Mesenchymal stem cell (in vitro differentiated cells and primary cell): ENCODE data around the gene SCFD2.

ENCODE experiments used
- DNase-seq: peaks from one replicate; pipeline ENCODE4 v3.0.0-alpha.2; 2013
- H2AFZ ChIP-seq: one replicate; pipeline ENCODE4 v1.6.1; 2013; ENCODE audit warnings: low read depth, mild to moderate bottlenecking, control low read depth, inconsistent platforms, low read length, moderate library complexity
- H2AK5ac ChIP-seq: 2 replicates; pipeline ENCODE4 v1.6.1; 2013; ENCODE audit warnings: low read length, moderate library complexity, mild to moderate bottlenecking, inconsistent platforms; ENCODE audit not compliant: severe bottlenecking
- H2BK120ac ChIP-seq: one replicate; pipeline ENCODE4 v1.6.1; 2013; ENCODE audit warnings: low read depth, mild to moderate bottlenecking, inconsistent platforms, low read length, moderate library complexity
- H2BK12ac ChIP-seq, 2 experiments: one replicate each; pipeline ENCODE4 v1.6.1; 2013; ENCODE audit warnings: inconsistent platforms in 2 of 2, low read length in 2 of 2, mild to moderate bottlenecking in 2 of 2, moderate library complexity in 2 of 2, control low read depth in 1 of 2
- H2BK15ac ChIP-seq: one replicate; pipeline ENCODE4 v1.6.1; 2013; ENCODE audit warnings: mild to moderate bottlenecking, low read depth, inconsistent platforms; ENCODE audit not compliant: poor library complexity, severe bottlenecking
- H2BK5ac ChIP-seq: 2 replicates; pipeline ENCODE4 v1.6.1; 2013; ENCODE audit warnings: low read depth, mild to moderate bottlenecking, low read length, control low read depth, inconsistent platforms; ENCODE audit not compliant: poor library complexity, severe bottlenecking
- H3K14ac ChIP-seq, 2 experiments: one replicate each; pipeline ENCODE4 v1.6.1; 2013; ENCODE audit warnings: inconsistent platforms in 2 of 2, low read length in 2 of 2, control low read depth in 1 of 2, mild to moderate bottlenecking in 1 of 2, moderate library complexity in 1 of 2
- H3K18ac ChIP-seq, 2 experiments: one replicate each; pipeline ENCODE4 v1.6.1; 2013; ENCODE audit warnings: inconsistent platforms in 2 of 2, low read length in 2 of 2, control low read depth in 1 of 2, low read depth in 1 of 2, mild to moderate bottlenecking in 1 of 2
- H3K23ac ChIP-seq, 2 experiments: one replicate each; pipeline ENCODE4 v1.6.1; 2013; ENCODE audit warnings: inconsistent platforms in 2 of 2, low read length in 2 of 2, mild to moderate bottlenecking in 2 of 2, moderate library complexity in 2 of 2, control low read depth in 1 of 2
- H3K27ac ChIP-seq: 2 replicates; pipeline ENCODE4 v1.5.1; 2013; ENCODE audit warnings: mild to moderate bottlenecking, moderate library complexity, low read length, control low read depth, inconsistent platforms; ENCODE audit not compliant: poor library complexity, severe bottlenecking
- H3K27me3 ChIP-seq, 2 experiments: 2 replicates each; pipeline versions ENCODE4 v1.6.1 to v1.7.0; 2013; ENCODE audit warnings: low read length in 2 of 2, mild to moderate bottlenecking in 2 of 2, moderate library complexity in 2 of 2, control low read depth in 1 of 2, inconsistent platforms in 1 of 2; ENCODE audit not compliant: control insufficient read depth in 1 of 2, insufficient read depth in 1 of 2
- H3K36me3 ChIP-seq, 2 experiments: 2 replicates each; pipeline versions ENCODE4 v1.6.1 to v1.7.0; 2013; ENCODE audit warnings: low read length in 2 of 2, control low read depth in 1 of 2, inconsistent platforms in 1 of 2, low read depth in 1 of 2, mild to moderate bottlenecking in 1 of 2; ENCODE audit not compliant: insufficient read depth in 2 of 2, control insufficient read depth in 1 of 2
- H3K4ac ChIP-seq, 2 experiments: one replicate each; pipeline ENCODE4 v1.6.1; 2013; ENCODE audit warnings: inconsistent platforms in 2 of 2, low read length in 2 of 2, mild to moderate bottlenecking in 2 of 2, moderate library complexity in 2 of 2, control low read depth in 1 of 2, low read depth in 1 of 2
- H3K4me1 ChIP-seq: 2 replicates; pipeline ENCODE4 v1.6.1; 2013; ENCODE audit warnings: low read depth, low read length, control low read depth; ENCODE audit not compliant: control insufficient read depth, insufficient read depth
- H3K4me2 ChIP-seq: 2 replicates; pipeline ENCODE4 v1.6.1; 2013; ENCODE audit warnings: low read length, mild to moderate bottlenecking, inconsistent platforms; ENCODE audit not compliant: poor library complexity, severe bottlenecking
- H3K4me3 ChIP-seq, 2 experiments: 2 replicates each; pipeline versions ENCODE4 v1.5.1 to v1.7.0; 2013; ENCODE audit warnings: low read length in 2 of 2, mild to moderate bottlenecking in 2 of 2, control low read depth in 1 of 2, low read depth in 1 of 2; ENCODE audit not compliant: insufficient read depth in 1 of 2
- H3K79me1 ChIP-seq: replicated peaks from 2 replicates; pipeline ENCODE4 v1.6.1; 2013; ENCODE audit warnings: mild to moderate bottlenecking, control low read depth, low read length, inconsistent platforms; ENCODE audit not compliant: poor library complexity, severe bottlenecking
- H3K9ac ChIP-seq: 2 replicates; pipeline ENCODE4 v1.7.0; 2013; ENCODE audit warnings: mild to moderate bottlenecking, low read length, moderate library complexity
- H3K9me3 ChIP-seq: 2 replicates; pipeline ENCODE4 v1.7.0; 2013; ENCODE audit warnings: mild to moderate bottlenecking, low read length; ENCODE audit not compliant: control insufficient read depth
- H4K8ac ChIP-seq: one replicate; pipeline ENCODE4 v1.6.1; 2013; ENCODE audit warnings: inconsistent platforms, mild to moderate bottlenecking, low read length, moderate library complexity
- H4K91ac ChIP-seq: one replicate; pipeline ENCODE4 v1.6.1; 2013; ENCODE audit warnings: mild to moderate bottlenecking, low read length, inconsistent platforms
- WGBS: methylation state at CpG from one replicate; pipeline ENCODE4 v1.1.7; 2013; ENCODE audit warnings: mixed read lengths; 5-methylcytosine and 5-hydroxymethylcytosine counted together

SCFD2 gene

GRCh38 chr4:52904421-52904820 is 461.4 kb downstream of the SCFD2 start:
- WGBS: 97% methylated on average over 4 of the region's 4 CpGs
- DNase-seq: no peak
- H3K79me1 ChIP-seq: no peaks in the 10 kb centered on the region
- no peak overlapping the region for H4K91ac ChIP-seq
- no peaks in the 10 kb centered on the region for H3K27me3 ChIP-seq
- H3K4ac ChIP-seq: no peak overlapping the region
- no peak overlapping the region for H2AFZ ChIP-seq
- H3K9ac ChIP-seq: no peak overlapping the region
- no peak overlapping the region for H2AK5ac ChIP-seq
- H3K14ac ChIP-seq: peak overlapping the region in 1 of 2 experiments; percentile 39
- H3K9me3 ChIP-seq: peaks cover 3% of the 10 kb centered on the region
- no peak overlapping the region for H4K8ac ChIP-seq
- H2BK120ac ChIP-seq: no peak overlapping the region
- H3K4me3 ChIP-seq: no peak overlapping the region
- peaks cover 6 to 37% of the 10 kb centered on the region in 2 experiments for H3K36me3 ChIP-seq
- no peak overlapping the region for H2BK12ac ChIP-seq
- no peak overlapping the region for H3K18ac ChIP-seq
- H2BK15ac ChIP-seq: no peak overlapping the region
- no peak overlapping the region for H2BK5ac ChIP-seq
- H3K27ac ChIP-seq: peak overlapping the region; percentile 67
- H3K23ac ChIP-seq: no peak overlapping the region
- H3K4me1 ChIP-seq: peaks cover 9% of the 10 kb centered on the region
- peak overlapping the region; percentile 7 for H3K4me2 ChIP-seq

- H3K14ac ChIP-seq: peak overlapping the region in 1 of 2 experiments; percentile 1
- no peak overlapping the region for H3K23ac ChIP-seq
- no peak overlapping the region for H3K4ac ChIP-seq
- H2AK5ac ChIP-seq: peak overlapping the region; percentile 15
- no peak overlapping the region for H2BK12ac ChIP-seq
- no peak overlapping the region for H3K27ac ChIP-seq
- no peak overlapping the region for H3K4me3 ChIP-seq
- H3K9ac ChIP-seq: no peak overlapping the region
- H3K36me3 ChIP-seq: peaks cover 6 to 37% of the 10 kb centered on the region in 2 experiments
- peaks cover 3% of the 10 kb centered on the region for H3K9me3 ChIP-seq
- H4K8ac ChIP-seq: peak overlapping the region; percentile 4
- no peak overlapping the region for H2BK15ac ChIP-seq
- no peaks in the 10 kb centered on the region for H3K27me3 ChIP-seq
- no peak overlapping the region for H2BK5ac ChIP-seq
- H2AFZ ChIP-seq: no peak overlapping the region
- H3K79me1 ChIP-seq: no peaks in the 10 kb centered on the region
- no peak overlapping the region for H3K4me2 ChIP-seq
- H2BK120ac ChIP-seq: no peak overlapping the region
- H4K91ac ChIP-seq: no peak overlapping the region
- 98% methylated on average over 4 of the region's 4 CpGs for WGBS
- peaks cover 9% of the 10 kb centered on the region for H3K4me1 ChIP-seq
- no peak overlapping the region for H3K18ac ChIP-seq
- DNase-seq: no peak
Observed at GRCh38 chr4:52903273-52903672, 462.6 kb downstream of the SCFD2 start.

DNA sequence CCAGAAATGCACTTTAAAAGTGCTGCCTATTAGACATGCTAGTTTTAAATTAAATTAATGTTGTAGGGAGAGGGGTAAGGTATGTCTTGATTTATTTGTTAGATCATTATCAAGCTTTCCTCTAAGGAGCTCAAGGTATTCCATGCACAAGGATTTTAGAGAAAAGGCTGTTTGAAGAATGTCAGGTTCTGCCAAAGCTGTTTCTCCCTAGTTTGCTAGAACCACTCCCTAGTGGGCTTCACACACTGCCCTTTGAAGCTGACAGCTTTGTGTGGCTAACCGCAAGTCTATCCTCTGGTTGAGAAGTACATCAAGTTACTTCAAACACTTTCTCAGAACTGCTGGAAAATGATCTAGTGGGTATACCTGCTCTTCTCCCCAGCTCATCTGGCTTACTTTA is 471.4 kb downstream of the SCFD2 start:
- Histone ChIP-seq H2AFZ (no peak overlapping the region), H2BK12ac (no peak overlapping the region), H3K4ac (no peak overlapping the region), H3K23ac (no peak overlapping the region), H3K9ac (no peak overlapping the region), H3K27me3 (no peaks in the 10 kb centered on the region), H2BK15ac (no peak overlapping the region), H4K91ac (no peak overlapping the region), H2AK5ac (no peak overlapping the region), H3K36me3 (no peaks in the 10 kb centered on the region), H2BK5ac (no peak overlapping the region), H3K9me3 (no peaks in the 10 kb centered on the region), H3K27ac (no peak overlapping the region), H3K18ac (no peak overlapping the region), H3K4me2 (no peak overlapping the region), H3K4me3 (no peak overlapping the region), H3K4me1 (no peaks in the 10 kb centered on the region), H3K14ac (no peak overlapping the region), H4K8ac (no peak overlapping the region), H2BK120ac (no peak overlapping the region), H3K79me1 (no peaks in the 10 kb centered on the region)
- no peak for DNase-seq
- no CpG with 5 or more reads among the region's 1 CpG for WGBS

- peaks cover 0 to 8% of the 10 kb centered on the region in 2 experiments for H3K36me3 ChIP-seq
- no peaks in the 10 kb centered on the region for H3K27me3 ChIP-seq
- 77% methylated on average over 3 of the region's 3 CpGs for WGBS
- peak; percentile 19 for DNase-seq
- H2BK15ac ChIP-seq: no peak overlapping the region
- H3K23ac ChIP-seq: no peak overlapping the region
- H2BK5ac ChIP-seq: no peak overlapping the region
- no peaks in the 10 kb centered on the region for H3K79me1 ChIP-seq
- no peak overlapping the region for H3K4me3 ChIP-seq
- H3K4ac ChIP-seq: no peak overlapping the region
- no peak overlapping the region for H2BK12ac ChIP-seq
- H3K14ac ChIP-seq: no peak overlapping the region
- no peak overlapping the region for H3K18ac ChIP-seq
- no peaks in the 10 kb centered on the region for H3K4me1 ChIP-seq
- H4K91ac ChIP-seq: no peak overlapping the region
- no peak overlapping the region for H4K8ac ChIP-seq
- H3K4me2 ChIP-seq: no peak overlapping the region
- H2AFZ ChIP-seq: no peak overlapping the region
- H3K9me3 ChIP-seq: no peaks in the 10 kb centered on the region
- no peak overlapping the region for H2AK5ac ChIP-seq
- no peak overlapping the region for H2BK120ac ChIP-seq
- H3K9ac ChIP-seq: no peak overlapping the region
- no peak overlapping the region for H3K27ac ChIP-seq
Observed at GRCh38 chr4:52892880-52893279, 473.0 kb downstream of the SCFD2 start.
